ENCODE measurements around the gene RNU6-1.

Gene RNU6-1

DNA sequence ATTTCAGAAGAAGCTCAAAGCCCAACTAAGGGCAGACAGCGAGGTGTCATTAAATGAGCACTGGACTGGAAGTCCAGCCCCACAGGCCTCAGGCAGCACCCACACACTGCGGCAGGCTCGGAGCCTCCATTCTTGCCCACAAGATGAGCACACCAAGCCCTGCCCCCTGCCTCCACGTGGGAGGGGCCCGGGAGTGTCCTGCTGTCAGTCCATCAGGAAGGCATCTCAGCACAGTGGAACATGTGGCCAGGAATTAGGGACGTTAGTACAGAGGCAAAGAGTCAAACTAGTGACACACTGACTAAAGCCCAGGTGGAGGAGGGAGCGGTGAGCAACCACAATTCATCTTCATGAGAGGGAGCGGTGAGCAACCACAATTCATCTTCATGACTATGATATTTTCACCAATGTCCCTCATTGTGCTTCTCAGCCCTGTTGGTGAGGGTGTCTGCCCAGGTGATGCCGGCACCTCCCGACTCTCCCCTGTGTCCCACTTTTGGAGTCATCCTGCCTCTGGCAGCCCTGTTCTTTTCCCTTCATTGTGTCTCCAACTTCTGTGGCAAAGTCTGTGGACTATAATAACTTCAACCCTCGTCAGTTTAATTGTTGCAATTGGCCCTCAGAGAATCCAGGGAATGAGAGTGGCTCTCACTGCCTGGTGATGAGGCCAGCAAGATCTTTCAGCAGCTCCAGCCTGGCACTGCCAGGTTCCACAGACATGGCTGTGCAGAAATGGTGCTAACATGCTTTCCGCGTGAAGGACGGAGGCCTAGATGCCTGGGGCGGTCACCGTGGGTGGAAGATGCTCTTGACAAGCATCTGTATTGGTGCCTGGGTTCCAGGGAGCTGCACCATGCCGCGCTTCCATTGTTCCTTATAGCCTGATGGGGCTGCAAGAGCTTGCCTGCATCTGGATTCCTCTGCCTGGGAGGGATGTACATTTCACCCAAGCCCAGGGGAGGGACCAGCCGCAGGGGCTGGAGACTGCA is 37.6 kb downstream of the RNU6-1 start:
- no peak for DNase-seq (ENCODE audit: low read depth in 2 of 2)

- no peak for DNase-seq (ENCODE audit: low read depth in 2 of 2)
These were observed 38.7 kb downstream of the RNU6-1 start for GRCh38 chr15:67801142-67801541.

DNA sequence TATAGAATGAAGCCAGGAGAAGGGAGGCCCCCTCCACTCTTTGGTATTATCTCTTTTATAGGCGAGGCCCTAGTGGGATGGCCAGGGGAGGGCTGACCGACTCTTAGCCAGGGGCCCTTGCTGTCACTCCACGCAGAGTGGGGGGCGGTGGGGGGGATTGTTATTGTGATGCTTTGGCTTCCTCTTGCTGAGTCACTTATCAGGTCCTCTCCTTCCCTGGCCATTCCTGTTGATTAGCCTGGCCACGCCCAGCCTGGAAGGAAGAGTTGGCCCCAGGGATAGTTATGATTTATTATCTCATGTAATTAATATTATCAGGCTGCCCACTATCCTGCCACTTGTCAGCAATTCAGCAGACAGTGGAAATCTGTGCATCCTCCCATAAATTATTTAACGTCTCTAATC is 40.0 kb downstream of the RNU6-1 start:
- no peak for DNase-seq (ENCODE audit: low read depth in 2 of 2)

GRCh38 chr15:67796196-67797127 is 43.4 kb downstream of the RNU6-1 start:
- no peak for DNase-seq (ENCODE audit: low read depth in 2 of 2)

GRCh38 chr15:67794832-67795574 is 44.8 kb downstream of the RNU6-1 start:
- DNase-seq (ENCODE audit: low read depth in 2 of 2) = no peak

- DNase-seq (ENCODE audit: low read depth in 2 of 2) = no peak
These were observed 47.4 kb downstream of the RNU6-1 start for GRCh38 chr15:67792250-67792942.

- DNase-seq (ENCODE audit: low read depth in 2 of 2) = no peak
These were observed 49.1 kb downstream of the RNU6-1 start for GRCh38 chr15:67790610-67791319.
